ENCODE results near the gene SOX4. TPM values are rescaled to one million over a fixed set of nuclear protein-coding genes. Genes with fewer than 3 reads are reported as not detected.

The SOX4 gene
- total and polyA plus RNA-seq, 2 donors from 2014 or later = 5.5 to 36.5 TPM

DNA sequence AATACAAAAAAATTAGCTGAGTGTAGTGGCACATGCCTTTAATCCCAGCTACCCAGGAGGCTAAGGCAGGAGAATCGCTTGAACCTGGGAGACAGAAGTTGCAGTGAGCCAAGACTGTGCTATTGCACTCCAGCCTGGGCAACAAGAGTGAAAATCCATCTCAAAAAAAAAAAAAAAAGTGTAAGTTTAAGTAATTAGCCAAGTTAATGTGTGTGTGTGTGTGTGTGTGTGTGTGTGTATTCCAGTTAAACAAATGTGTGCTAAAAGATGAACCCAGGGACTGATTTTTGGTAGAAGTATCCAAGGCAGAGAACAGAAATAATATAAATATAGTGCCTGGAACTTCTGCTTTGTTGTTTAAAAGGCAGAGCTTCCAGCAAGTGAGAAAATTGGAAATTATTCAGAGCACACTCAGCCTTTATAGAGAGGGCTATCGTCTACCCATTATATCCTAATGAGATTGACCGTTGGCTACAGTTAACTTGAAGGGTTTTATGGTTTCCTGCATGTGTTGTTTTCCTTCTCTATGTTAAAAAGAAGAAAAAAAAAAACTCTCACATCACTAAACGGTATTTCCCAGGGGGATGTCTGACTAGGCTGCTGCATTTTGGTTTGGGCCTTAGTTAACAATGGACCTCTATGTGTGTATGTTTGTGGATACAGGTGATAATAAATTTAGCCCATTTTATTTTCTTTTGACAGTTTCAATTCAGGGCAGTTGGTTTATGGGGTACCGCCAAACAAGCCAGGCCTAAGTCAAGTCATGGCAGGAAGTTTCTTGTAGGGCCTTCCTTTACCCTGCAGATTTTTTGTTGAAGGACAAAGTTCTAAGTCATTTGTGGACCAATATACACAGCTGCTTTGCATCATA, 9.8 kb downstream of the SOX4 start:
- TF ChIP-seq, protein P1, sequence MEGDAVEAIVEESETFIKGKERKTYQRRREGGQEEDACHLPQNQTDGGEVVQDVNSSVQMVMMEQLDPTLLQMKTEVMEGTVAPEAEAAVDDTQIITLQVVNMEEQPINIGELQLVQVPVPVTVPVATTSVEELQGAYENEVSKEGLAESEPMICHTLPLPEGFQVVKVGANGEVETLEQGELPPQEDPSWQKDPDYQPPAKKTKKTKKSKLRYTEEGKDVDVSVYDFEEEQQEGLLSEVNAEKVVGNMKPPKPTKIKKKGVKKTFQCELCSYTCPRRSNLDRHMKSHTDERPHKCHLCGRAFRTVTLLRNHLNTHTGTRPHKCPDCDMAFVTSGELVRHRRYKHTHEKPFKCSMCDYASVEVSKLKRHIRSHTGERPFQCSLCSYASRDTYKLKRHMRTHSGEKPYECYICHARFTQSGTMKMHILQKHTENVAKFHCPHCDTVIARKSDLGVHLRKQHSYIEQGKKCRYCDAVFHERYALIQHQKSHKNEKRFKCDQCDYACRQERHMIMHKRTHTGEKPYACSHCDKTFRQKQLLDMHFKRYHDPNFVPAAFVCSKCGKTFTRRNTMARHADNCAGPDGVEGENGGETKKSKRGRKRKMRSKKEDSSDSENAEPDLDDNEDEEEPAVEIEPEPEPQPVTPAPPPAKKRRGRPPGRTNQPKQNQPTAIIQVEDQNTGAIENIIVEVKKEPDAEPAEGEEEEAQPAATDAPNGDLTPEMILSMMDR (IDR thresholded peaks at IDR 0.05; ENCODE audit: borderline replicate concordance, extremely low read depth, insufficient read depth) = no peak
- DNase-seq (peak in 2 of 5 donors; percentile 48 to 68), FAIRE-seq (no peak)
- Histone ChIP-seq H3K27me3 (ENCODE audit: control insufficient read depth, insufficient read depth, low read length) (no peaks in the 10 kb centered on the region), H3K36me3 (ENCODE audit: control insufficient read depth in 2 of 3, insufficient read depth in 3 of 3, low read length in 3 of 3) (no peaks in the 10 kb centered on the region), H3K9me3 (ENCODE audit: control insufficient read depth in 2 of 3, insufficient read depth in 1 of 3, low read length in 3 of 3) (no peaks in the 10 kb centered on the region), H3K9ac (ENCODE audit: low read length in 3 of 3) (no peak overlapping the region), H3K4me3 (ENCODE audit: low read length in 3 of 3) (no peak overlapping the region), H3K27ac (ENCODE audit: low read depth in 2 of 2, low read length in 2 of 2) (no peak overlapping the region), H3K4me1 (ENCODE audit: control insufficient read depth in 2 of 3, insufficient read depth in 2 of 3, low read depth in 1 of 3, low read length in 3 of 3) (peaks cover 0 to 12% (median 8%) of the 10 kb centered on the region in 3 donors)
- intact Hi-C loops (cut with DNase I) = no loop called here

GRCh38 chr6:21604081-21604480, 10.5 kb downstream of the SOX4 start:
- H3K4me1 ChIP-seq (ENCODE audit: control insufficient read depth in 2 of 3, insufficient read depth in 2 of 3, low read depth in 1 of 3, low read length in 3 of 3) = peaks cover 0 to 8% (median 6%) of the 10 kb centered on the region in 3 donors
- no peaks in the 10 kb centered on the region for H3K27me3 ChIP-seq (ENCODE audit: control insufficient read depth, insufficient read depth, low read length)
- intact Hi-C loops (cut with DNase I) = no loop called here
- H3K9me3 ChIP-seq (ENCODE audit: control insufficient read depth in 2 of 3, insufficient read depth in 1 of 3, low read length in 3 of 3) = no peaks in the 10 kb centered on the region
- no peak overlapping the region for H3K4me3 ChIP-seq (ENCODE audit: low read length in 3 of 3)
- DNase-seq (peak in 1 of 5 donors; percentile 26), FAIRE-seq (no peak)
- H3K36me3 ChIP-seq (ENCODE audit: control insufficient read depth in 2 of 3, insufficient read depth in 3 of 3, low read length in 3 of 3) = no peaks in the 10 kb centered on the region
- no peak overlapping the region for H3K9ac ChIP-seq (ENCODE audit: low read length in 3 of 3)
- no peak overlapping the region for H3K27ac ChIP-seq (ENCODE audit: low read depth in 2 of 2, low read length in 2 of 2)
- TF ChIP-seq, protein P1 (IDR thresholded peaks at IDR 0.05; ENCODE audit: borderline replicate concordance, extremely low read depth, insufficient read depth) = no peak

DNA sequence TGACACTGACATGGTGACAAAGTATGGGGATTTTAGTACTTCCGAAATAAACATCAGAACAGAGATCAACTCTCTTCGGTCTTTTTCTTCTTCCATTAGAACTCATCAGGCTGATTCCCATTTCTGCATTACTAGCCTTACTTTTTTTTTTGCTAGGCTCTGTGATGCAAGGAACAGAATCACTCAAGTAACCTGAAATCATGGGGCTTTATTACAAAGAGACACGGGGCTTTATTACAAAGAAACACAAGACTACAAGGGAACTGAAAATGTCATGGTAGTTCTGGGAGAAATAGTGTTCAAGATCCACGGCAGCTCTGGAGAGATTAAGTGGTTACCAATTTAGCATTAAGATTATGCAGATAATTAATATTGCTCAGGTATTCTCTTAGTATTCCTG, 11.6 kb downstream of the SOX4 start:
- Histone ChIP-seq H3K9me3 (ENCODE audit: control insufficient read depth in 2 of 3, insufficient read depth in 1 of 3, low read length in 3 of 3) (no peaks in the 10 kb centered on the region), H3K4me1 (ENCODE audit: control insufficient read depth in 2 of 3, insufficient read depth in 2 of 3, low read depth in 1 of 3, low read length in 3 of 3) (peaks cover 0 to 5% (median 5%) of the 10 kb centered on the region in 3 donors), H3K27me3 (ENCODE audit: control insufficient read depth, insufficient read depth, low read length) (no peaks in the 10 kb centered on the region), H3K4me3 (ENCODE audit: low read length in 3 of 3) (no peak overlapping the region), H3K9ac (ENCODE audit: low read length in 3 of 3) (no peak overlapping the region), H3K36me3 (ENCODE audit: control insufficient read depth in 2 of 3, insufficient read depth in 3 of 3, low read length in 3 of 3) (no peaks in the 10 kb centered on the region), H3K27ac (ENCODE audit: low read depth in 2 of 2, low read length in 2 of 2) (no peak overlapping the region)
- intact Hi-C loops (cut with DNase I) = no loop called here
- DNase-seq = no peak
- FAIRE-seq = no peak
- TF ChIP-seq, protein P1 (IDR thresholded peaks at IDR 0.05; ENCODE audit: borderline replicate concordance, extremely low read depth, insufficient read depth) = no peak
